Keratinocyte (primary cell): ENCODE data around the gene ZNF778.

ENCODE experiments used
- EZH2 ChIP-seq: IDR thresholded peaks from one replicate; pipeline ENCODE4 v1.6.1; 2012; ENCODE audit warnings: inconsistent platforms, mild to moderate bottlenecking, low read length, moderate library complexity
- TF ChIP-seq, protein P1 (sequence below), 3 experiments: IDR thresholded peaks in 1 of 3; conservative IDR thresholded peaks in 1 of 3; optimal IDR thresholded peaks in 1 of 3; 2 replicates in 2 of 3; 3 replicates in 1 of 3; pipeline versions ENCODE3 to v1.5.1; 2011; ENCODE audit warnings: low read length in 3 of 3, mild to moderate bottlenecking in 3 of 3, moderate library complexity in 2 of 3, control low read depth in 1 of 3, inconsistent platforms in 1 of 3; ENCODE audit not compliant: insufficient read depth in 2 of 3; ENCODE audit errors: extremely low read depth in 1 of 3

DNA sequence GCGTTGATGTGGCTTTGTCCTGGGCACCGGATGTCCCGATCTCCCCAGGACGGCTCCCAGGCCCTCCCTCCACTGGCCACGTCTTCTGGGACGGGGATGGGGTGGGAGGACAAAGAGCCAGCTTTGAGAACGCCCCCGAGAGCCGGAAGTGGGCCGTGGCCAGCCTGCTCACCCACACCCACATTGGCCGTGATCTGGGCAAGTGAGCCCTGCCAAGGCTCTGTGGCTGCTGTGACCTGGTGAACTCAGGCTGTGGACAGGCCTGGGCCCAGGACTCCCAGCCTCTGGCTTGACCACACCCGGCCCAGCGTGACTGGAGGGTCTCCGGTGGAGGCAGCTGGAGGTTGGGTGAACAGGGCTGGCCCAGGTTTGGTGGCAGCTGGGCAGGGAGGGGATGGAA, 42.6 kb upstream of the ZNF778 start:
- TF ChIP-seq, protein P1, sequence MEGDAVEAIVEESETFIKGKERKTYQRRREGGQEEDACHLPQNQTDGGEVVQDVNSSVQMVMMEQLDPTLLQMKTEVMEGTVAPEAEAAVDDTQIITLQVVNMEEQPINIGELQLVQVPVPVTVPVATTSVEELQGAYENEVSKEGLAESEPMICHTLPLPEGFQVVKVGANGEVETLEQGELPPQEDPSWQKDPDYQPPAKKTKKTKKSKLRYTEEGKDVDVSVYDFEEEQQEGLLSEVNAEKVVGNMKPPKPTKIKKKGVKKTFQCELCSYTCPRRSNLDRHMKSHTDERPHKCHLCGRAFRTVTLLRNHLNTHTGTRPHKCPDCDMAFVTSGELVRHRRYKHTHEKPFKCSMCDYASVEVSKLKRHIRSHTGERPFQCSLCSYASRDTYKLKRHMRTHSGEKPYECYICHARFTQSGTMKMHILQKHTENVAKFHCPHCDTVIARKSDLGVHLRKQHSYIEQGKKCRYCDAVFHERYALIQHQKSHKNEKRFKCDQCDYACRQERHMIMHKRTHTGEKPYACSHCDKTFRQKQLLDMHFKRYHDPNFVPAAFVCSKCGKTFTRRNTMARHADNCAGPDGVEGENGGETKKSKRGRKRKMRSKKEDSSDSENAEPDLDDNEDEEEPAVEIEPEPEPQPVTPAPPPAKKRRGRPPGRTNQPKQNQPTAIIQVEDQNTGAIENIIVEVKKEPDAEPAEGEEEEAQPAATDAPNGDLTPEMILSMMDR (optimal IDR thresholded peaks at IDR 0.05 in 1 of 3, IDR thresholded peaks at IDR 0.05 in 1 of 3, conservative IDR thresholded peaks at IDR 0.05 in 1 of 3; ENCODE audit: extremely low read depth in 1 of 3, insufficient read depth in 2 of 3, low read length in 3 of 3), result no peak
- TF ChIP-seq EZH2, result no peak
